Stimulated activated CD8-positive, alpha-beta memory T cell treated with anti-CD3 and anti-CD28 coated beads, Interleukin-12 subunit alpha, Interleukin-12 subunit beta, amount 100 ng/mL, for 1 hour (primary cell): ENCODE data around the gene SART1.
A peak's percentile ranks its signal among the peaks of the same experiment; 100 is the strongest.
"Not testable (repeated sequence)": the region's sequence is repeated elsewhere in the genome, so short reads cannot be mapped to it uniquely, and the experiment has no call there.

ENCODE experiments used
- DNase-seq: peaks from one replicate; pipeline ENCODE4 v3.0.0-alpha.2; 2020; ENCODE audit warnings: low read depth

Gene SART1

DNA sequence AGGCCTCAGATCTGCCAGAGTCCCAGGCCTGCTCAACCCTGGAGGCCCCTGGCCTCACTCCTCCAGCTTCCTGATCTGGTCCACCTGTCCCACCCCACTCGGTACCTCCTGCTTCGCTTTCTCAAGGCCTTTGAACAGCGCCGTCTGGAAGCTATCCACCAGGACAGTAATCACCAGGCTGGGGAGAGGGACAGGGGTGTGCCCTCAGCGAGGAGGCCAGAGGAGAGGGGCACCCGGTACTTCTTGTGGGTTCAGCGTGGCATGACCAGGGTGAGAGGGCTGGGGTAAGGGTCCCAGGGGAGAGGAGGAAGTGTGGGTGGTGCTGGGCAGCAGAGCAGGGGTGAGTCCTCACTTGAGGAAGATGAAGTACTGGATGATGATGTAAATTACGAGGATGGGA is 58.7 kb downstream of the SART1 start:
- DNase-seq = no peak

DNA sequence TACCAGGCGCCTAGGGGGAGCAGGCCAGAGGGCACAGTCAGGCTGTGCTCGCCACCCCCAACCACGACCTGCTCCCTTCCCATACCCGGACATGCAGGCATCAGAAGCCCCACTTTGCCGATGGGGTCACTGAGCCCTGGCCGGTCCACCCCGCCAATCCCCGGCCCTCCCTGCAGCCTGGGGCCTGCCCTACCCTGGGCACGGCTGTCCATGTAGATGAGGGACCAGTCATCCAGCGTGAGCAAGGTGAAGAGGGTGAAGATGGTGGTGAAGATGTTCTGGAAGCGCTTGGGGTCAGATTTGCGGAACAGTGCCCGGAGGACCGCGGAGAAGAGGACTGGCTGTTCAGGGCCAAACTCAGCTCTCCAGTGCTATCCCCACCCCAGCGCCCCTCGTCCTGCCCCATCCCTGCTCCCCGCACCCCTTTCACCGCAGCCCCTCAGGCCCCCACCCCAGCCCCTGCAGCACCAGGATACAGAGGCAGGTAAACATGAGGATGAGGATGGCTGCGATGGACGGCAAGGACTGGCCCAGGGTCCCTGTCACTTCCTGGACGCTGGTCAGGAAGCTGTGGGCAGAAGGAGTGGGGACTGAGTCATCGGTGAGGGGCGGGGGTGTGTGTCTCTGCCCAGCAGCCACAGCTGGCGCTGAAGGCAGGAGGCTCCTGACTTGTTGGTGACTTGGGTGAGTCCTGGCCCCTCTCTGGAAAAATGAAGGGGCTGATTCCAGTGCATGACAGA is 59.3 kb downstream of the SART1 start:
- peak; percentile 15 for DNase-seq

DNA sequence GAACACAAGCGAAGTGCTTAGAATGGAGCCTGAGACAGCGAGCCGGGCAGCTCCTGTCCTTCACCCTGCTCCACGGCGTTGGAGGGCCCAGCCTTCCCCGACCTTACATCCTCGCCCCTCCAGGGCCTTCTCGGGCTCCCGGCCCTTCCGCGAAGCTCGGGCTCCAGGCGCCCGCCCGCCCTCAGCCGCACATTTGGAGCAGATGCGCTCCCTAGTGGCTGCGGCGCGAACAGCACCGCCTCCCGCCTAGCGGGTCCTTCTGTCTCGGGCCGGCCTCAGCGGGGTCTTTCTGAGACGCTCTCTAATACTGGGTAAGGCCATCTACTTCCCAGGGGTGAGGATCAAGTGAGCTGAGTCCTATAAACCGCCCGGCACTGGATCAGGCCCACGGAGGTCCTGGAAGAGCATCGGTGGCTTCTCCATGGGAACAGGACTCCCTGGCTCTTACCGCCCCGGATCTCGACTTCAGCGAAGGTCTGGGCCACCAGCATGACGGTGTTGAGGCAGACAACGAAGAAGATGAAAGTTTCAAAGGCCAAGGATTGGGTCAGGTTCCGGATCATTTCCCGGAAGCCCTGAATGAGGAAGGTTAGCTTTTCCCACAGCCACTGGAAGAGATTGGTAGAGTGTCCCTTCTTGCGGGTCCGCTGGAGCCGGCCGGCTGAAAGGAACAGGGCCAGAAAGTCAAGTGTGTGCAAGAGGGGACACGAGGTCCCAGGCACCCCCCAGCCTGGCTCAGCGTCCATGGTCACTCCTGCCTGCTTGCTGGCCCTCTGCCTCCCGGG is 61.1 kb downstream of the SART1 start:
- DNase-seq = peak; percentile 63

DNA sequence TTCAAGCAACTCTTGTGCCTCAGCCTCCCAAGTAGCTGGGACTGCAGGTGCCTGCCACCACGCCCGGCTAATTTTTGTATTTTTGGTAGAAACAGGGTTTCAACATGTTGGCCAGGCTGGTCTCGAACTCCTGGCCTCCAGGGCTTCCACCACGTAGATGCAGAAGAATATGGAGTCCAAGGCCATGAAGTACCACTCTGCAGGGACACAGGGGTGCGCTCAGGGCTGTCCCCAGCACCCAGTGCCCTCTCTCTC is 61.6 kb downstream of the SART1 start:
- DNase-seq = not testable (repeated sequence)

DNA sequence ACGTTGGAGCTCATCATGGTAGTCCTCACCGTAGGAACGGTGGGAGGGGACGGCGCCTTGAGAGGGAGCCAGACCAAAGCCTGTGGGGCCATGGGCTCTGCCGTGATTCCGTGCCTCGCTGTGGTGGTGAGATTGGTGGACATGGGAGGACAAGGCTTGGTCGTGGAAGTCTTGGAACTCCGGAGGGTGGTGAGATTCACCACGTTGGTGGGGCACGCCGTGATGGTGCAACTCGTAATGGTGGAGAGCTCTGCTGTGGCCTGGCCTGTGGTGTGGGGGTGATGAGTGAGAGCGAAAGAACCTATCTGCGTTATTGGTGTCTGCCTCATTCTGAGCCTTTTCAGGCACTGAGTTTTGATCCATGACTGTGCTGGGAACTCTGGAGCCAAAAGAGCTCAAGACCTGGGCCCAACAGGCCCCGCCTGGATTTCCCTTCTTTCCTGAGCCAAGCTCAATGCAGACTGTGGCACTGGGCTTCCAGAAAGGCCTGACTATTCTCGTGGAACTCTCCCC is 64.5 kb downstream of the SART1 start, which contains the start of gene CATSPER1:
CATSPER1 (minus strand) TSS at position 463 of the 513 bp plus-strand sequence; CDS start at position 363, 100 bp downstream.
- DNase-seq = no peak
